ENCODE measurements around the gene ZC3H14. TPM values are rescaled to one million over a fixed set of nuclear protein-coding genes. Genes with fewer than 3 reads are reported as not detected.

ZC3H14 gene
- total and polyA plus RNA-seq, 10 of the 15 experiments (the other 5 are each of a cell fraction or from before 2014, with no cell fraction given), result 17.9 to 97.1 (median 47.6) TPM

DNA sequence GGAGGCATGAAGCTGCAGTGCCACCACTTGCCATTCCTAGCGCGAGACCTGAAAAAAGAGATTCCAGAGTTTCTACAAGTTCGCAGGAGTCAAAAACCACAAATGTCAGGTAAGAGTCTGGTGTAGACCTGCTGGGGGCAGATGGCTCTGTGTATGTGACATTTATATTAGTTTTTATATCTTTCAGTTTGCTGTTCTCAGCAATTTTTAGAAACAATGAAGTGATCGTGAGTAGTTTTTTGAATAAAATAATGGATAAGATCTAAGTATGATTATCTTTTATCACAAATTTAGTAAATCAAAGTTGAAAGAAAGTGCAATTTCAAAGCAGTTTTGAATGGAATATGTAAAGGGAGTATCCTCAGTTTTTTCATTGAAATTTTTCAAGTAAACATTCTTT lies 9.3 kb downstream of the ZC3H14 start:
- SMC1A ChIA-PET (ENCODE audit: uncharacterized antibody, unreplicated experiment), result no interaction called here
- BruUV-seq (replicated peaks), result no TSS peak
- no peak for DNase-seq (ENCODE audit: low read depth, low spot score)
- Histone ChIP-seq H3K4me2 (ENCODE audit: control insufficient read depth, insufficient read depth) (no peak overlapping the region), H3K27ac (ENCODE audit: control insufficient read depth, insufficient read depth) (no peak overlapping the region), H4K20me1 (ENCODE audit: control insufficient read depth, insufficient read depth) (no peaks in the 10 kb centered on the region), H3K27me3 (replicated peaks in 1 of 2; ENCODE audit: control insufficient read depth in 2 of 2, insufficient read depth in 2 of 2, low read length in 1 of 2) (no peaks in the 10 kb centered on the region), H3K4me1 (ENCODE audit: control insufficient read depth, insufficient read depth, low read length) (no peaks in the 10 kb centered on the region), H3K9ac (ENCODE audit: control insufficient read depth, insufficient read depth, low read length) (no peak overlapping the region), H3K36me3 (ENCODE audit: control insufficient read depth in 2 of 2, insufficient read depth in 2 of 2, low read length in 1 of 2) (peaks cover 2 to 32% of the 10 kb centered on the region in 2 experiments; a peak in 3 of 4 replicates), H3K4me3 (no peak overlapping the region), H3K79me2 (ENCODE audit: control insufficient read depth, insufficient read depth, low read length) (no peaks in the 10 kb centered on the region), H3K9me3 (replicated peaks; ENCODE audit: control insufficient read depth, insufficient read depth, low read length) (peaks cover 6% of the 10 kb centered on the region), H2AFZ (ENCODE audit: control insufficient read depth, low read depth, low read length) (no peak overlapping the region)
- POLR2A ChIA-PET, result no interaction called here
- RAD21 ChIA-PET (ENCODE audit: unreplicated experiment), result no interaction called here
- FAIRE-seq, result no peak
- TF ChIP-seq SREBF1 (IDR thresholded peaks at IDR 0.05; ENCODE audit: low read length) (no peak), IKZF1 (conservative IDR thresholded peaks at IDR 0.05) (no peak), HSF1 (IDR thresholded peaks at IDR 0.05; ENCODE audit: low read depth, low read length) (no peak), ZBTB40 (IDR thresholded peaks at IDR 0.05; ENCODE audit: borderline replicate concordance) (no peak), IKZF2 (IDR thresholded peaks at IDR 0.05) (no peak), ZNF274 (IDR thresholded peaks at IDR 0.05; ENCODE audit: insufficient read depth, insufficient read length) (no peak), LARP7 (IDR thresholded peaks at IDR 0.05) (no peak), EED (IDR thresholded peaks at IDR 0.05; ENCODE audit: low read depth) (no peak), PAX5 (IDR thresholded peaks at IDR 0.05; ENCODE audit: borderline replicate concordance, low read depth, low read length) (no peak), SMAD5 (IDR thresholded peaks at IDR 0.05; ENCODE audit: low read depth) (no peak), ZNF384 (IDR thresholded peaks at IDR 0.05; ENCODE audit: borderline replicate concordance, low read depth, low read length) (no peak), SMAD1 (IDR thresholded peaks at IDR 0.05; ENCODE audit: low read depth, partially characterized antibody) (no peak)
- intact Hi-C loops (cut with micrococcal nuclease; ENCODE audit: unreplicated experiment) (no loop called here), in situ Hi-C loops (cut with MboI) (no loop called here)
- no peak for ATAC-seq
- WGBS (ENCODE audit: insufficient coverage, insufficient replicate concordance, low lambda C conversion rate, missing lambda C conversion rate), result 99% methylated on average over 4 of the region's 4 CpGs
- CTCF ChIA-PET, result no interaction called here

All from GM12878 (cell line).